Erythroblast (primary cell): ENCODE results near the gene PHF21A.

Experiments
- DNase-seq, 2 experiments: peaks; one replicate each; lab custom pipeline; 2025; lab: John Stamatoyannopoulos, UW
- GATA1 ChIP-seq: IDR thresholded peaks from 2 replicates; pipeline ENCODE4 v1.6.1; 2011; ENCODE audit warnings: low read depth, mild to moderate bottlenecking, control low read depth, low read length, moderate library complexity
- POLR2A ChIP-seq: IDR thresholded peaks from 2 replicates; pipeline ENCODE4 v1.6.1; 2011; ENCODE audit warnings: mild to moderate bottlenecking, low read length

The PHF21A gene

GRCh38 chr11:46050003-46050461, 71.2 kb downstream of the PHF21A start:
- DNase-seq, result no peak
- TF ChIP-seq POLR2A (no peak), GATA1 (no peak)

GRCh38 chr11:46049325-46049897, 71.8 kb downstream of the PHF21A start:
- no peak for DNase-seq
- no peak for TF ChIP-seq POLR2A
- TF ChIP-seq GATA1, result no peak

- TF ChIP-seq GATA1 (no peak), POLR2A (no peak)
- DNase-seq, result no peak
These were observed 73.1 kb downstream of the PHF21A start for GRCh38 chr11:46048198-46048597.

GRCh38 chr11:46047520-46047919, 73.7 kb downstream of the PHF21A start:
- no peak for DNase-seq
- no peak for TF ChIP-seq POLR2A
- no peak for TF ChIP-seq GATA1

GRCh38 chr11:46045811-46046210, 75.4 kb downstream of the PHF21A start:
- no peak for TF ChIP-seq POLR2A
- TF ChIP-seq GATA1, result no peak
- DNase-seq, result peak in 1 of 2 experiments; percentile 41

- TF ChIP-seq POLR2A (no peak), GATA1 (no peak)
- no peak for DNase-seq
These were observed 76.7 kb downstream of the PHF21A start for GRCh38 chr11:46044601-46045000.

- TF ChIP-seq GATA1, result no peak
- no peak for DNase-seq
These were observed 81.3 kb downstream of the PHF21A start for GRCh38 chr11:46039990-46040389.

GRCh38 chr11:46038529-46038928, 82.7 kb downstream of the PHF21A start:
- TF ChIP-seq GATA1 (no peak), POLR2A (no peak)
- no peak for DNase-seq

GRCh38 chr11:46036969-46037368, 84.3 kb downstream of the PHF21A start:
- TF ChIP-seq GATA1 (no peak), POLR2A (no peak)
- DNase-seq, result no peak

- TF ChIP-seq GATA1 (no peak), POLR2A (no peak)
- no peak for DNase-seq
These were observed 85.2 kb downstream of the PHF21A start for GRCh38 chr11:46036009-46036408.

- TF ChIP-seq POLR2A (no peak), GATA1 (no peak)
- no peak for DNase-seq
These were observed 87.2 kb downstream of the PHF21A start for GRCh38 chr11:46034041-46034440.

GRCh38 chr11:46026606-46027293, 94.5 kb downstream of the PHF21A start:
- DNase-seq, result no peak
- TF ChIP-seq POLR2A (no peak), GATA1 (no peak)

- DNase-seq, result no peak
- TF ChIP-seq POLR2A (no peak), GATA1 (no peak)
These were observed 101.1 kb downstream of the PHF21A start for GRCh38 chr11:46020084-46020599.

- TF ChIP-seq POLR2A, result no peak
- TF ChIP-seq GATA1, result no peak
- DNase-seq, result no peak
These were observed 102.6 kb downstream of the PHF21A start for GRCh38 chr11:46018651-46019050.

- TF ChIP-seq POLR2A, result no peak
- no peak for TF ChIP-seq GATA1
- no peak for DNase-seq
These were observed 103.9 kb downstream of the PHF21A start for GRCh38 chr11:46017341-46017740.
